SK-N-MC (cell line): ENCODE measurements around the gene SHANK1.
A peak's percentile ranks its signal among the peaks of the same experiment; 100 is the strongest.

Experiments used
- DNase-seq: peaks from one replicate; pipeline ENCODE4 v3.0.0-alpha.2; 2011; ENCODE audit warnings: low read depth, low spot score
- H3K27ac ChIP-seq: fragments of 200-600 bp; sonication (generic); 2 replicates; pipeline ENCODE4 v1.5.1; 2016; ENCODE audit warnings: mixed run types
- H3K36me3 ChIP-seq: fragments of 200-600 bp; sonication (generic); 2 replicates; pipeline ENCODE4 v1.6.1; 2017; ENCODE audit warnings: antibody characterized with exemption, low read length, mixed read lengths; ENCODE audit not compliant: insufficient read depth
- H3K4me3 ChIP-seq: fragments of 200-600 bp; sonication (generic); 2 replicates; pipeline ENCODE4 v1.5.1; 2016
- H3K9ac ChIP-seq: fragments of 200-600 bp; sonication (generic); 2 replicates; pipeline ENCODE4 v1.8.0; 2017; ENCODE audit warnings: mixed run types, mixed read lengths; ENCODE audit not compliant: insufficient read length
- H3K9me3 ChIP-seq: fragments of 200-600 bp; sonication (generic); 2 replicates; pipeline ENCODE4 v1.6.1; 2017; ENCODE audit warnings: low read depth, mild to moderate bottlenecking, antibody characterized with exemption, low read length, moderate library complexity, mixed read lengths
- EZH2 ChIP-seq: fragments of 200-600 bp; sonication (generic); IDR thresholded peaks from one replicate; pipeline ENCODE4 v1.6.1; 2017; ENCODE audit warnings: antibody characterized with exemption
- FOXP2 ChIP-seq: optimal IDR thresholded peaks from 2 replicates; pipeline ENCODE3; 2011; ENCODE audit warnings: mild to moderate bottlenecking, moderate library complexity; ENCODE audit not compliant: insufficient read depth; ENCODE audit errors: extremely low read length, control extremely low read depth
- POLR2AphosphoS5 ChIP-seq: IDR thresholded peaks from 2 replicates; pipeline ENCODE4 v1.6.1; 2012; ENCODE audit warnings: mild to moderate bottlenecking, low read depth, low read length, borderline replicate concordance

SHANK1 gene

DNA sequence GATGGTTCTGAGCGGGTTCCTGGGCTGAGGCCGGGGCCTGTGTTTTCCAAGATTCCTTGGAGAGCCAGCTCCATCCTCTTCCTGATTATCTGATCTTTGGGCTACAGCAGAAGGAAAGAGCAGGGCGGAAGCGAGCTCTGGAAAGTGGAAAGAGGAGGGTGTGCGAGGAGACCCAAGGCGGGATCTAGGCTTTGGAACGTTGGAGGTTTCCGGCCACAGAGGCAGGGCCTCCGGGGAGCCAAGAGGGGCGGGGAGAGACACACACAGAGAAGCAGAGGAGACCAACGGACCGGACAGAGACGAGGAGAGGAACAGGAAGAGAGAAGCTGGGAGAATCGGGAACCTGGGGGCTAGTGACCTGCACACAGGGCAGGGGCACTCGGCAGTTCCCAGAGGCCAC lies 3.5 kb upstream of the SHANK1 start, which contains the start of gene CLEC11A:
Gene CLEC11A (plus strand): TSS at position 296 of the 400 bp plus-strand sequence. CDS start 162 bp downstream, outside the sequence.
- no peak for DNase-seq
- Histone ChIP-seq H3K9ac (peak within 1 kb of the TSS; percentile 68), H3K9me3 (no peaks in the 10 kb centered on the region), H3K36me3 (no peaks in the 10 kb centered on the region), H3K27ac (peak within 1 kb of the TSS; percentile 83), H3K4me3 (peak within 1 kb of the TSS; percentile 79)
- TF ChIP-seq POLR2AphosphoS5 = peak; percentile 35; the same call in 1 of the 2 replicates
- no peak for TF ChIP-seq FOXP2

DNA sequence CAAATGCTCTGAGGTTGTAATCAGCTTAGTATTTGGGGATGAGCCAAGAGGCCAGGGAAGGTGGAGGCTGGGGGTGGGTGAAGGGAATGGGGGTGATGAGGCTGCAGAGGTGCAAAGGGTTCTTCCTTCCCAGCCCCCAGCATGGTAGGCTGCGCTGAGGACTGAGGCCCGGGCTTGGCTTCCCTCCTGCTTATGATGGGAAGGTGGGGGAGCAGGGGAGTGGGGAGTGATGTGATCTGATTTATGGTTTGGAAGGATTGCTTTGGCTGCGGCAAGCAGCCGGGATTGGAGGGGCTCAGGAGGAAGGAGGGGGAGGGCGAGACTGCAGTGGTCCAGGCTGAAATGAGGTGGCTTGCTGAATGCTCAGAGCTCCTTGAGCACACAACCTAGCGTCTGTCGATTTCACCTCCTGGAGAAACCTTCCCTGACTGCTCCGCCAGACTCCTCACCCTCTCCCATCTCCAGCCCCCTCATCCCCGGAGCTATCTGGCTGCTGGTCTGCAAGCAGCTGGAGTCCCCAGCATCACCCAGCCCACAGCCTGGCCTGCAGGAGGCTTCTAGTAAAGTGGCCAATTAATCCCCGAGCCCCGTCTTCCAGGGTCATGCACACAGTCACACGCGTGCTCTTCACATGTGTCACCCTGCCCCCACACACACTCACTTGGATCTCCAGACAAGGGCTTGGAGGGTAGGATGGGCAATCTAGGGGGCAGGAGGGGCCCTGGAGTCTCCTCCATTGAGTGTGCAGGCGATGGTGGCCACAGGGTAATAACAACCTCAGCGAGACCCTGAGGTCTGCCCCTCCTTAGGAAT lies 2.8 kb upstream of the SHANK1 start:
- Histone ChIP-seq H3K4me3 (peak overlapping the region; percentile 79), H3K9me3 (no peaks in the 10 kb centered on the region), H3K36me3 (no peaks in the 10 kb centered on the region), H3K9ac (no peak overlapping the region), H3K27ac (peak overlapping the region; percentile 83)
- TF ChIP-seq POLR2AphosphoS5 = no peak
- no peak for TF ChIP-seq EZH2
- TF ChIP-seq FOXP2 = no peak
- no peak for DNase-seq

DNA sequence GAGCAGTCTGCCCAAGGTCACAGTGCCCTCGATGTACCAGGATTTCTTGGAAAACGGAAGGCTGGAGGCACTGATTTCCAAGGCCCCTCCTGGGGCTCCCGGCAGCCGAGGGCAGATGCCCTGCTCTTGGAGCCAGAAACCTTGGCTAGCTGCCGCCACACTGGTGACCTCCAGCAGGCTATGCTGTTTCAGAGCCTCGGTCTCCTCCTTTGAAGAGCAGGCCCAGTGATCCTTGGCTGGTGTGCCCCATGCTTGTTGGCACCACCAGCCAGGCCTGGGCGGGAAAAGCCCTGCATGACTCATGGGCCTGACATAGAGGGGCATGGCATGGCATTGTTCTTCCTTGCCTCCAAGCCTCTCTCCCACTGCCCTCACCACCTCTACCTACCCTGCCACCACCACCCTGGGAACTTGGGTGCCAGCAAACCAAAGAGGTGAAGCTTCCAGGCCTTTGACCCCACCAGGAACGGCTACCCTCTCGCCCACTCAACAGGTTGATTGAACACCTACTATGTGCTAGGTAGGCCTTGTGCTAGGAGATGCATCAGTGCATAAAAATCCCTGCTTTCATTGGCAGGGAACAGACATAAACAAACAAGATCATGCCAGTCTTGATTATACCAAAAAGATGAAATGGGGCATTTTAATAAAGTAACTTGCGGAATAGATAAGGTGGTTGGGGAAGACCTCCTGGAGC lies 2.0 kb upstream of the SHANK1 start:
- H3K36me3 ChIP-seq = no peaks in the 10 kb centered on the region; the same call in 1 of the 2 replicates
- TF ChIP-seq EZH2 (no peak), FOXP2 (no peak), POLR2AphosphoS5 (no peak)

DNA sequence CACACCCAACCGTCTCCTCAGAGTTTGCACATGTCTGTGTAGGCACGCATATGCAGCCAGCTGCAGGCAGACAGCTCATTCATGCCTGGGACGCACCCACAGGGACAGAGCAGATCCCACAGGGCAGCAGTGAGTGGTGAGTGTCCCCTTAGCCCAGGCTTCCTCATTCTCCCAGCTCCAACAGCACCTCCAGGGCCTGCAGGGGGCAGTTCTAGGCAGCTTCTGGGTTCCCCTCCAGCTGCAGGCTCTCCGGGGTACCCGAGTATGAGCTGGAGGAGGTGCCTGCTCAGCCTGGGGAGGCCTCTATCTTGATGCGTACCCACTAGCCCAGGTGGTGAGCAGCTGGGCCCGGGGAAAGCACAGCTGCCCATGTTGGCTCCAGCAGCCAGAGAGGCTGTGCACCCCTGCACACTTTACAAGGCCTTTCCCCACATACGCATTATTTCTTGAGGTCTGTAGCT lies 1.3 kb upstream of the SHANK1 start:
- DNase-seq = no peak
- no peaks in the 10 kb centered on the region for H3K9me3 ChIP-seq
- peak overlapping the region; percentile 2; the same call in 1 of the 2 replicates for H3K27ac ChIP-seq
- TF ChIP-seq POLR2AphosphoS5 (no peak), EZH2 (no peak), FOXP2 (no peak)
- H3K36me3 ChIP-seq = peaks cover 5% of the 10 kb centered on the region; the same call in 1 of the 2 replicates
- no peak overlapping the region for H3K9ac ChIP-seq
- H3K4me3 ChIP-seq = no peak overlapping the region

More for the DNA sequence above, 2.0 kb upstream of the SHANK1 start:
- Histone ChIP-seq H3K27ac (peak overlapping the region; percentile 21; the same call in 1 of the 2 replicates), H3K4me3 (no peak overlapping the region), H3K9me3 (no peaks in the 10 kb centered on the region), H3K9ac (no peak overlapping the region)
- no peak for DNase-seq

DNA sequence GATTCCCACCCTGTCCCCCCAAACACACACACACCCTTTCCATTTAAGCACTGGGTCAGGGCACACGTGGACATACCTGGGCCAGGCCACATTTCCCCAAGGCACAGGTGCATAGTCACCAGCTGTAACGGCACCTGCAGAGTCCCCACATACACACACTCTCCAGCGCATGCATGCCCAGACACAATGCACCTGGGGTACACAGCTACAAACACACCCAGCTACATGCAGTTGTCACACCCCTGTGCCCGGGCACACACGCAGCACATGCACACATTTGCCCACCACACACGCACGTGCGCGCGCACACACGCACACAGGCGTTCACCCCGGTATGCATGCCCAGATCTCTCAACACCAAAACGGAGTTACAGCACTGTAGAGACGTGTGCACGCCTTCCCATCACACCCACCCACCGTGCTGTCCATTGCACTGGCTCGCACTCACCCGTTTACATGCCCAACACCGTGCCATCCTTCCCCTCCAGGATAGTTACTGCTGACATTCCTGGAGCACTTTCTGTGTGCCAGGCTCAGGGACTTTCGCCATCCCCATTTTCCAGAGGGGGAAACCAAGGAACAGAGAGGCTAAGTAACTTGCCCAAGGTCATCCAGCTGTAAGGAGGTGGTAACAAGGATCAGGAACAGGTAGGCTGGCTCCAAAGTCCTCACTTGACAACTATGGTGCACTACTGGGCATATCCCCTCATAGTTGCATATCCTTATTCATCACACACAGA lies 749 bp upstream of the SHANK1 start:
- no peak overlapping the region for H3K9ac ChIP-seq

DNA sequence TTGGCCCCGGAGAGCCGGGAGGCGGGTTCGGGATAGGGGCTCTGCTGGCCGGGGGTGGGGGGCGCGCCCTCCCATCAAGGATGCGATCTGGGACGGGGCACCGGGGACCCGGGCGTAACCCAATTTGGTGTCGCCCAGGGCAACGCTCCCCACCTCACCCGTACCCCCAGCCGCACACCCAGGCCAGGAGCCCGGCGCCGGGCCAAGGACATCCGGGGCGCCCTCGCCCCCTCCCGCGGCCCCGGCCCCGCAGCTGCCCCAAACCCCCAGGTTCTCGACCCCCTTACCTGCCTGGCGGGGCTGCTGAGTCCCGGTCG lies 525 bp downstream of the SHANK1 start:
- Histone ChIP-seq H3K36me3 (peaks cover 7% of the 10 kb centered on the region; the same call in 1 of the 2 replicates), H3K9me3 (no peaks in the 10 kb centered on the region), H3K27ac (no peak overlapping the region), H3K4me3 (peak overlapping the region; percentile 81), H3K9ac (peak overlapping the region; percentile 60)
- TF ChIP-seq FOXP2 = no peak
- no peak for TF ChIP-seq POLR2AphosphoS5
- no peak for TF ChIP-seq EZH2
- no peak for DNase-seq

More for the DNA sequence above, 749 bp upstream of the SHANK1 start:
- Histone ChIP-seq H3K4me3 (no peak overlapping the region), H3K36me3 (peaks cover 7% of the 10 kb centered on the region; the same call in 1 of the 2 replicates), H3K27ac (peak overlapping the region; percentile 2; the same call in 1 of the 2 replicates), H3K9me3 (no peaks in the 10 kb centered on the region)
- no peak for DNase-seq
- TF ChIP-seq POLR2AphosphoS5 = no peak
- no peak for TF ChIP-seq FOXP2

DNA sequence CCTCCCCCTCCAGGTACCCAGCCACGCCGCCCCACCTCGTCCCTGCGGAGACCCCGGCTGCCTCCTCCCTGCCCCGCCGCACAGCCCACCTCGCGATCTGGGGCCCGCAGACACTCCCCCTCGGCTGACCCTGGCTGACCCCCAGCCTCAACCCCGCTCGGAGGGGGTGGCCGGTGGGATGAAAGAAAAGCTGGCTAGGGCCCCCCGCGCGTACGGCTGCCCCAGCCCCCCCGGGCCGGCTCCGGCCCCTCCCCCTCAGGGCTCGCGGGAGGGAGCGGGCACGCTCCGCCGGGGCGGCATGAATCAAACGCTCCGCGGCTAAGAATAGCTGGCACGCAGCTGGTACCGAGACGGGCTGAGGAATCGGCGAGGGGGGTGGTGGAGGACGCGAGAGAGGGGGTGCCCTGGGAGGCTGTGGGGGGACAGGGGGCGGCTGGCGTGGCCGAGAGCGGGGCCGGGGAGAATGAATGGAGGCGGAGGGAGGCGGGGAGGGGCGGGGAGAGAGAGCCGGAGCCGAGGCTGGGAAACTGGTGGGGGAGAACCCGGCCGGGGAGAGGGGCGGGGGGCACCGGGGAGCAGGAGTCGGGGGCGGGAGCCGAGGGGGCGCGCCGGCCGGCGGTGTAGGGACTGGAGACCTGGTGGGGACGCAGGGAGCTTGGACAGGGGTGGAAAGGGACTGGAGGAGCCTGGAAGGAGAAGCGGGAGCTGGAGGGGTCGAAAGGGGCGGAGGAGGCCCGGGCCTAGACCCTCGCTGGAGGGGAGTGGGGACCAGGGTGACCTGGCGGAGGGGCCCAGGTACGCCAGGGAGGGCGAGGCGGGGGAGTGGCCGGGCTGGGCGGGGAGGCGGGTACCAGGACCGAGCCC lies 1.1 kb downstream of the SHANK1 start:
- H3K9me3 ChIP-seq = no peaks in the 10 kb centered on the region
- peaks cover 7% of the 10 kb centered on the region; the same call in 1 of the 2 replicates for H3K36me3 ChIP-seq
- H3K4me3 ChIP-seq = peak overlapping the region; percentile 81
- H3K9ac ChIP-seq = peak overlapping the region; percentile 60
- H3K27ac ChIP-seq = no peak overlapping the region
- no peak for TF ChIP-seq EZH2
- TF ChIP-seq POLR2AphosphoS5 = no peak
- no peak for TF ChIP-seq FOXP2
- DNase-seq = no peak
